ENCODE results near the gene IL3RA.

DNA sequence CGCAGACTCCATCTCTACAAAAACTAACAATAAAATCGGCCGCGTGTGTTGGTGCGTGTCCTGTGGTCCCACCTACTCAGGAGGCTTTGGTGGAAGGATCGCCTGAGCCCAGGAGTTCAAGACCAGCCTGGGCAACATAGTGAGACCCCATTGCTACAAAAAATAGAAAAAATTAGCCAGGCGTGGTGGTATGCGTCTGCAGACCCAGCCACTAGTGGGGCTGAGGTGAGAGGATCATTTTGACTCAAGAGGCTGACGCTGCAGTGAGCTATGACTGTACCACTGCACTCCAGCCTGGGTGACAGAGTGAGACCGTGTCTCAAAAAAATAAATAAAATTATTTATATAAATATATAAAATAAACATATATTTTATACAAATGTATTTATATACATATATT, 93.9 kb downstream of the IL3RA start:
- TF ChIP-seq, protein P1, sequence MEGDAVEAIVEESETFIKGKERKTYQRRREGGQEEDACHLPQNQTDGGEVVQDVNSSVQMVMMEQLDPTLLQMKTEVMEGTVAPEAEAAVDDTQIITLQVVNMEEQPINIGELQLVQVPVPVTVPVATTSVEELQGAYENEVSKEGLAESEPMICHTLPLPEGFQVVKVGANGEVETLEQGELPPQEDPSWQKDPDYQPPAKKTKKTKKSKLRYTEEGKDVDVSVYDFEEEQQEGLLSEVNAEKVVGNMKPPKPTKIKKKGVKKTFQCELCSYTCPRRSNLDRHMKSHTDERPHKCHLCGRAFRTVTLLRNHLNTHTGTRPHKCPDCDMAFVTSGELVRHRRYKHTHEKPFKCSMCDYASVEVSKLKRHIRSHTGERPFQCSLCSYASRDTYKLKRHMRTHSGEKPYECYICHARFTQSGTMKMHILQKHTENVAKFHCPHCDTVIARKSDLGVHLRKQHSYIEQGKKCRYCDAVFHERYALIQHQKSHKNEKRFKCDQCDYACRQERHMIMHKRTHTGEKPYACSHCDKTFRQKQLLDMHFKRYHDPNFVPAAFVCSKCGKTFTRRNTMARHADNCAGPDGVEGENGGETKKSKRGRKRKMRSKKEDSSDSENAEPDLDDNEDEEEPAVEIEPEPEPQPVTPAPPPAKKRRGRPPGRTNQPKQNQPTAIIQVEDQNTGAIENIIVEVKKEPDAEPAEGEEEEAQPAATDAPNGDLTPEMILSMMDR (IDR thresholded peaks at IDR 0.05), result no peak
- no peak for TF ChIP-seq POLR2A (IDR thresholded peaks at IDR 0.05)
